PFSK-1 (cell line): ENCODE measurements around the gene PHPT1.

ENCODE experiments used
- FOXP2 ChIP-seq: optimal IDR thresholded peaks from 2 replicates; pipeline ENCODE3; 2011; ENCODE audit warnings: borderline replicate concordance, control low read depth, inconsistent platforms; ENCODE audit not compliant: insufficient read depth; ENCODE audit errors: extremely low read length, extremely low read depth
- POLR2AphosphoS5 ChIP-seq: IDR thresholded peaks from 2 replicates; pipeline ENCODE4 v1.6.1; 2012; ENCODE audit warnings: low read depth, mild to moderate bottlenecking, control low read depth, low read length, moderate library complexity
- REST ChIP-seq, 2 experiments: IDR thresholded peaks; 2 replicates each; pipeline versions ENCODE4 v1.6.1 to v1.8.0; 2011 to 2012; ENCODE audit warnings: low read depth in 2 of 2, low read length in 2 of 2, control low read depth in 1 of 2, inconsistent platforms in 1 of 2, mild to moderate bottlenecking in 1 of 2, moderate library complexity in 1 of 2; ENCODE audit not compliant: insufficient read depth in 1 of 2
- SIN3A ChIP-seq: IDR thresholded peaks from 2 replicates; pipeline ENCODE4 v1.6.1; 2012; ENCODE audit warnings: mild to moderate bottlenecking, low read length, moderate library complexity, borderline replicate concordance; ENCODE audit not compliant: insufficient read depth
- TAF1 ChIP-seq: IDR thresholded peaks from 2 replicates; pipeline ENCODE4 v1.6.1; 2012; ENCODE audit warnings: low read length, control low read depth, borderline replicate concordance; ENCODE audit not compliant: insufficient read depth

The PHPT1 gene

GRCh38 chr9:136868644-136869043 lies 19.4 kb downstream of the PHPT1 start:
- TF ChIP-seq REST (IDR thresholded peaks at IDR 0.05; ENCODE audit: insufficient read depth in 1 of 2, low read depth in 2 of 2, low read length in 2 of 2) (no peak), SIN3A (no peak), TAF1 (no peak), POLR2AphosphoS5 (no peak), FOXP2 (no peak)

- TF ChIP-seq FOXP2: no peak
- no peak for TF ChIP-seq POLR2AphosphoS5
- no peak for TF ChIP-seq TAF1
- TF ChIP-seq REST (IDR thresholded peaks at IDR 0.05; ENCODE audit: insufficient read depth in 1 of 2, low read depth in 2 of 2, low read length in 2 of 2): no peak
- TF ChIP-seq SIN3A: no peak
Measured at GRCh38 chr9:136875155-136875554, 25.9 kb downstream of the PHPT1 start.

GRCh38 chr9:136876476-136876875 lies 27.3 kb downstream of the PHPT1 start:
- TF ChIP-seq FOXP2: no peak
- TF ChIP-seq REST (IDR thresholded peaks at IDR 0.05; ENCODE audit: insufficient read depth in 1 of 2, low read depth in 2 of 2, low read length in 2 of 2): no peak
- no peak for TF ChIP-seq POLR2AphosphoS5
- TF ChIP-seq SIN3A: no peak
- TF ChIP-seq TAF1: no peak

- TF ChIP-seq SIN3A: no peak
- TF ChIP-seq TAF1: no peak
- no peak for TF ChIP-seq POLR2AphosphoS5
- TF ChIP-seq REST (IDR thresholded peaks at IDR 0.05; ENCODE audit: insufficient read depth in 1 of 2, low read depth in 2 of 2, low read length in 2 of 2): no peak
- no peak for TF ChIP-seq FOXP2
Measured at GRCh38 chr9:136880651-136881050, 31.4 kb downstream of the PHPT1 start.

- TF ChIP-seq POLR2AphosphoS5 (no peak), SIN3A (no peak), FOXP2 (no peak), REST (IDR thresholded peaks at IDR 0.05; ENCODE audit: insufficient read depth in 1 of 2, low read depth in 2 of 2, low read length in 2 of 2) (no peak), TAF1 (no peak)
Measured at GRCh38 chr9:136881691-136882108, 32.5 kb downstream of the PHPT1 start.
